Subcutaneous abdominal adipose tissue (tissue), 5 donors: ENCODE measurements around the gene TICRR.

Source experiments
- H3K27ac ChIP-seq: one replicate; pipeline ENCODE4 v1.7.0; 2013; ENCODE audit warnings: low read depth, mild to moderate bottlenecking, inconsistent platforms, low read length, moderate library complexity
- H3K27me3 ChIP-seq, 5 donors: one replicate each; pipeline ENCODE4 v1.7.0; 2013; ENCODE audit warnings: low read length in 5 of 5, inconsistent platforms in 1 of 5; ENCODE audit not compliant: control insufficient read depth in 5 of 5, insufficient read depth in 4 of 5
- H3K36me3 ChIP-seq, 5 donors: one replicate each; pipeline ENCODE4 v1.7.0; 2013; ENCODE audit warnings: low read length in 5 of 5; ENCODE audit not compliant: control insufficient read depth in 5 of 5, insufficient read depth in 5 of 5
- H3K4me1 ChIP-seq, 5 donors: one replicate each; pipeline ENCODE4 v1.7.0; 2013; ENCODE audit warnings: low read length in 5 of 5, mild to moderate bottlenecking in 3 of 5, moderate library complexity in 1 of 5; ENCODE audit not compliant: control insufficient read depth in 5 of 5, insufficient read depth in 5 of 5
- H3K4me3 ChIP-seq, 5 donors: one replicate each; pipeline ENCODE4 v1.7.0; 2013; ENCODE audit warnings: low read length in 5 of 5, low read depth in 1 of 5
- H3K9ac ChIP-seq, 5 donors: one replicate each; pipeline ENCODE4 v1.7.0; 2013; ENCODE audit warnings: low read length in 5 of 5, mild to moderate bottlenecking in 4 of 5, moderate library complexity in 3 of 5
- H3K9me3 ChIP-seq, 5 donors: one replicate each; pipeline ENCODE4 v1.7.0; 2013; ENCODE audit warnings: low read length in 5 of 5; ENCODE audit not compliant: control insufficient read depth in 5 of 5
- donor health status: healthy.
- donor health status: healthy.
- donor health status: healthy.
- donor health status: healthy.
- donor health status: healthy.

Gene TICRR

GRCh38 chr15:89627256-89627970, 52.1 kb downstream of the TICRR start:
- Histone ChIP-seq H3K27me3 (no peaks in the 10 kb centered on the region), H3K4me1 (no peaks in the 10 kb centered on the region), H3K36me3 (peaks cover 4 to 68% (median 52%) of the 10 kb centered on the region in 5 donors), H3K9me3 (no peaks in the 10 kb centered on the region), H3K9ac (no peak overlapping the region), H3K4me3 (no peak overlapping the region), H3K27ac (no peak overlapping the region)

DNA sequence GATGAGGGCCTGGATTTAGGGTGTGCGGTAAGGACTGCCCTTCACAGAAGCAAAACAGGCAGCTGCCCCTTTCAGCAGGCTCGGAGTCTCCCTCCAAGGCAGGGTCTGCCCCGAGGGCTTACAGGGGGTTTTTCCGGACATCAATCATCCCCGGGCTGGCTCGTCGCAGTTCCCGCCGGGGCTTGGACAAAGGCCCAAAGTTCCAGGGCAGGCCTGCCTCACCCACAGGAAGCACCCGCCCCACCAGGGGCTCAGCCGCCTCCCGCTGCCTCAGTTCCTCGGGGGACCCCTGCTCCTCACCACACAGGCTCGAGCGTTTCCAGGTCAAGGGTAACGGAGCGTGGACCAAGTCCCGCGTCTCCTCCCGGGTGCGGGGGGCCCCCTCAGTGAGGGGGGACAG, 53.0 kb downstream of the TICRR start:
- no peak overlapping the region for H3K9ac ChIP-seq
- no peak overlapping the region for H3K4me3 ChIP-seq
- no peaks in the 10 kb centered on the region for H3K9me3 ChIP-seq
- peaks cover 4 to 73% (median 57%) of the 10 kb centered on the region in 5 donors for H3K36me3 ChIP-seq
- no peak overlapping the region for H3K27ac ChIP-seq
- no peaks in the 10 kb centered on the region for H3K4me1 ChIP-seq
- H3K27me3 ChIP-seq: no peaks in the 10 kb centered on the region

- peaks cover 4 to 79% (median 62%) of the 10 kb centered on the region in 5 donors for H3K36me3 ChIP-seq
- H3K4me1 ChIP-seq: no peaks in the 10 kb centered on the region
- H3K4me3 ChIP-seq: no peak overlapping the region
- H3K9me3 ChIP-seq: no peaks in the 10 kb centered on the region
- H3K9ac ChIP-seq: no peak overlapping the region
- no peaks in the 10 kb centered on the region for H3K27me3 ChIP-seq
- no peak overlapping the region for H3K27ac ChIP-seq
Observed at GRCh38 chr15:89628806-89629715, 53.8 kb downstream of the TICRR start.

GRCh38 chr15:89629829-89630228, 54.6 kb downstream of the TICRR start:
- Histone ChIP-seq H3K9ac (no peak overlapping the region), H3K27ac (no peak overlapping the region), H3K4me3 (no peak overlapping the region), H3K4me1 (no peaks in the 10 kb centered on the region), H3K27me3 (no peaks in the 10 kb centered on the region), H3K36me3 (peaks cover 4 to 74% (median 62%) of the 10 kb centered on the region in 5 donors), H3K9me3 (no peaks in the 10 kb centered on the region)

GRCh38 chr15:89630260-89630659, 55.0 kb downstream of the TICRR start:
- H3K4me3 ChIP-seq: no peak overlapping the region
- no peaks in the 10 kb centered on the region for H3K9me3 ChIP-seq
- no peak overlapping the region for H3K9ac ChIP-seq
- no peaks in the 10 kb centered on the region for H3K4me1 ChIP-seq
- peaks cover 4 to 70% (median 62%) of the 10 kb centered on the region in 5 donors for H3K36me3 ChIP-seq
- no peaks in the 10 kb centered on the region for H3K27me3 ChIP-seq
- no peak overlapping the region for H3K27ac ChIP-seq

DNA sequence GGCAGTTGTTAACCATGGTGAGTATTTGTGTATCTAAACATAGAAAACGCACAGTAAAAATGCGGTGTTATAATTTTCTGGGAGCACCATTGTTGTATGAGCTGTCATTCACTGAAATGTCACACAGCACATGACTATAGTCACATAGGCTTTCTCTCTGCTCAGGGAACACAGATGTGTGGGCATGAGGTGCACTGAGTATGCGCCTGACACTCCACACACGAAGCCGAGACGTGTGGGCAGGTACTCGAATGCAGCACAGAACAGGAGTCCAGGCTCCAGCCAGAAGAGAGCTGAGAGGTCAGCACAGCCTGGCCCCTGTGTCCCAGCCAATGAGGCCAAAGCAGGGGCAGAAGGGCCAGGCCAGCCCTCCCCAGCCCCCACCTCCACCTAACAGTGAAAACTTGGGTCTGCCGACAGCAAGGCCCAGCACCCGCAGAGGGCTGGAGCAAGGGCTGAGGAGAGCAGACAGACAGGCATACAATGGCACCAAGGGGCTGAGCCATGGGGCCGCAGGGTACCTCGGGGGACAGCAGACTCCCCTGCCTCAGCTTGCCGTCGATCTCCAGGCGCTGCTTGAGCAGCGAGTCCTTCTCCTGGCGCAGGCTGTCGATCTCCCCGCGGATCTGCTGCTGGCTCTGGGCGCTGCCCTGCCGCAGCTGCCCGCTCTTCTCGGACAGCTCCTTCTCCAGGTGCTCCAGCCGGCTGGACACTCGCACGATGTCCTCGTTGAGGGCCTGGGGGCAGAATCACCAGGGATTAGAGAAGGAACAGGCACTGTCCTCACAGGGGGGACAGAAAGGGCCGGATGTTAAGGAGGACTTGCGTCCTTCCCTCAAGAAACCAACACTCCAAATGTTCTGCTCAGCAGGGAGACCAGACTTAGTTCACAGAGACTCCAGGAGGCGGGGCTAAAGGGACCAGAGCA, 56.0 kb downstream of the TICRR start:
- Histone ChIP-seq H3K4me1 (no peaks in the 10 kb centered on the region), H3K9me3 (no peaks in the 10 kb centered on the region), H3K9ac (no peak overlapping the region), H3K27me3 (no peaks in the 10 kb centered on the region), H3K36me3 (peaks cover 4 to 66% (median 61%) of the 10 kb centered on the region in 5 donors), H3K27ac (no peak overlapping the region), H3K4me3 (no peak overlapping the region)

GRCh38 chr15:89631902-89632264, 56.6 kb downstream of the TICRR start:
- Histone ChIP-seq H3K9me3 (no peaks in the 10 kb centered on the region), H3K27ac (no peak overlapping the region), H3K36me3 (peaks cover 4 to 62% (median 57%) of the 10 kb centered on the region in 5 donors), H3K4me1 (no peaks in the 10 kb centered on the region), H3K27me3 (no peaks in the 10 kb centered on the region), H3K9ac (no peak overlapping the region), H3K4me3 (no peak overlapping the region)

DNA sequence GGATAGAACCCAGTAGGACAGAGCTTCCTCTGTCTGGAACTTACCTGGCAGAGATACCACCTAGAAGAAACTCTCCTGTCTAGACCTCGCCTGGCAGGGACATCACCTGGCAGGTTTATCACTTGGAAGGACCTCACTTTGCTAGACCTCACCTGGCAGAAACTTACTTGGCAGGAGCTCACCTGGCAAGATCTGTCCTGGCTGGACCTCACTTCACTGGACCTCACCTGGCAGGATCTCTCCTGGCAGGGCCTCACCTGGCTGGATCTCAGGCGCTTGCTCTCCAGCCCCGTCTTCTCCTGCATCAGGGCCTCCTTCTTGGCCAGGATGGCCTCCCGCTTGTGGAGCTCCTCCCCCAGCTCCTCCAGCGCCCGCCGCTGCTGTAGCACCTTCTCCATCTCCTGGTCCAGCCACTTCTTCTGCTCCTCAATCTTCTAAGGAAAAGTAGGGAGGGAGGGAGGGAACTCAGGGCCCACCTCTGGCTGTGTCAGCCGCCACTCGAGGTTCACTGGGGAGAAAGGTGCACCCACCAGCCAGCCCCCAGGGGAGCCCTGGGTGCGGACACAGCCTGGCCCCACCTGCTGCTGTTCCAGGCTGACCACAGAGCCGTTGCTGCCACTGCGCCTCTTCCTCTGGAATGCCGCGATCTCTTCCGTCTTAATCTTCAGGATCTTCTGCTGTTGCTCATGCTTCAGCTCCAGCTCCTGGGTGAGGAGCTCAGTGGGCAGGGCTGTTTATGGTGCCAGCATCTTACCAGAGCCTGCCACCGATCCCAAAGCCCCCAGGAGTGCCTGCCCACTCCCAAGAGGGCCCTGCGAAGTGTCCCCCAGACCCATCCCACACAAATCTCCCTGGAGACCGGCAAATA, 57.5 kb downstream of the TICRR start:
- H3K27me3 ChIP-seq: no peaks in the 10 kb centered on the region
- H3K36me3 ChIP-seq: peaks cover 4 to 56% (median 52%) of the 10 kb centered on the region in 5 donors
- no peaks in the 10 kb centered on the region for H3K4me1 ChIP-seq
- H3K9me3 ChIP-seq: no peaks in the 10 kb centered on the region
- no peak overlapping the region for H3K27ac ChIP-seq
- H3K9ac ChIP-seq: no peak overlapping the region
- H3K4me3 ChIP-seq: no peak overlapping the region

- Histone ChIP-seq H3K27me3 (no peaks in the 10 kb centered on the region), H3K36me3 (peaks cover 4 to 48% (median 45%) of the 10 kb centered on the region in 5 donors), H3K9ac (no peak overlapping the region), H3K27ac (no peak overlapping the region), H3K9me3 (no peaks in the 10 kb centered on the region), H3K4me1 (no peaks in the 10 kb centered on the region), H3K4me3 (no peak overlapping the region)
Observed at GRCh38 chr15:89633585-89633984, 58.3 kb downstream of the TICRR start.
